ENCODE data around the gene ESPN. TPM values are rescaled to one million over a fixed set of nuclear protein-coding genes. Genes with fewer than 3 reads are reported as not detected.
A peak's percentile ranks its signal among the peaks of the same experiment; 100 is the strongest.

ESPN gene
- total RNA-seq, 4 donors from 2014 or later, result 40.2 to 368 (median 157) TPM

GRCh38 chr1:6412896-6413295 is 11.7 kb upstream of the ESPN start:
- in situ Hi-C loops (cut with MboI; ENCODE audit: low pct_ligation_motif_present in 1 of 4, low pct_unique_long_range_greater_than_20kb in 1 of 4, low sequenced_read_pairs in 3 of 4), result loop anchor here in 1 of 4 donors (5.0 to 25.0 kb wide), 2 partner anchors 66 to 176 kb away; partner anchors contain the start of genes HES3 and ICMT
- no peak for TF ChIP-seq POLR2AphosphoS5 (IDR thresholded peaks at IDR 0.05)
- no peak for TF ChIP-seq POLR2A (IDR thresholded peaks at IDR 0.05)
- TF ChIP-seq CTCF (IDR thresholded peaks at IDR 0.05), result no peak
- no peak for TF ChIP-seq EP300 (IDR thresholded peaks at IDR 0.05; ENCODE audit: low read depth)

GRCh38 chr1:6414443-6414844 is 10.1 kb upstream of the ESPN start:
- intact Hi-C loops (cut with DNase I; ENCODE audit: low total_unique reads), result no loop called here
- Histone ChIP-seq H3K4me3 (no peak overlapping the region), H3K4me1 (peaks cover 10 to 49% (median 36%) of the 10 kb centered on the region in 4 donors), H3K27me3 (peaks cover 57% of the 10 kb centered on the region), H3K36me3 (no peaks in the 10 kb centered on the region), H3K27ac (peak overlapping the region; percentile 45 to 73 (median 55)), H3K9me3 (no peaks in the 10 kb centered on the region)
- DNase-seq, result peak; percentile 56
- in situ Hi-C loops (cut with MboI; ENCODE audit: low pct_ligation_motif_present in 1 of 4, low pct_unique_long_range_greater_than_20kb in 1 of 4, low sequenced_read_pairs in 3 of 4), result loop anchor here in 1 of 4 donors (5.0 to 25.0 kb wide), 2 partner anchors 67 to 177 kb away; partner anchors contain the start of genes HES3 and ICMT
- WGBS, 2 donors (ENCODE audit: low coverage in 1 of 2), result 7% methylated on average over 15 of the region's 15 CpGs; no CpG with 5 or more reads in 1 of the 2 donors
- TF ChIP-seq CTCF (IDR thresholded peaks at IDR 0.05), result peak in 4 of 5 experiments; percentile 13 to 30 (median 30)
- TF ChIP-seq POLR2AphosphoS5 (IDR thresholded peaks at IDR 0.05), result no peak

More at GRCh38 chr1:6412896-6413295, 11.7 kb upstream of the ESPN start:
- 46% methylated on average over 6 of the region's 6 CpGs; no CpG with 5 or more reads in 1 of the 2 donors for WGBS, 2 donors (ENCODE audit: low coverage in 1 of 2)
- DNase-seq, result peak; percentile 30
- no peaks in the 10 kb centered on the region for H3K36me3 ChIP-seq
- peak overlapping the region in 1 of 4 donors; percentile 44 for H3K27ac ChIP-seq
- H3K9me3 ChIP-seq, result no peaks in the 10 kb centered on the region
- H3K4me1 ChIP-seq, result peaks cover 6 to 34% (median 21%) of the 10 kb centered on the region in 4 donors
- no peak overlapping the region for H3K4me3 ChIP-seq
- intact Hi-C loops (cut with DNase I; ENCODE audit: low total_unique reads), result no loop called here
- peaks cover 42% of the 10 kb centered on the region for H3K27me3 ChIP-seq

GRCh38 chr1:6414881-6415626 is 9.5 kb upstream of the ESPN start:
- intact Hi-C loops (cut with DNase I; ENCODE audit: low total_unique reads), result loop anchor here (5.0 kb wide), 1 partner anchor 643 kb away; no protein-coding TSS in a partner anchor
- 20 to 37% methylated on average over 4 to 17 of the region's 17 CpGs for WGBS, 2 donors (ENCODE audit: low coverage in 1 of 2)
- Histone ChIP-seq H3K36me3 (no peaks in the 10 kb centered on the region), H3K27ac (peak overlapping the region; percentile 45 to 73 (median 55)), H3K4me3 (no peak overlapping the region), H3K4me1 (peaks cover 10 to 55% (median 42%) of the 10 kb centered on the region in 4 donors), H3K27me3 (peaks cover 63% of the 10 kb centered on the region), H3K9me3 (no peaks in the 10 kb centered on the region)
- in situ Hi-C loops (cut with MboI; ENCODE audit: low pct_ligation_motif_present in 1 of 4, low pct_unique_long_range_greater_than_20kb in 1 of 4, low sequenced_read_pairs in 3 of 4), result loop anchor here in 1 of 4 donors (5.0 to 25.0 kb wide), 2 partner anchors 68 to 178 kb away; partner anchors contain the start of genes HES3 and ICMT
- DNase-seq, result peak; percentile 55
- TF ChIP-seq POLR2AphosphoS5 (IDR thresholded peaks at IDR 0.05) (peak in 1 of 3 donors; percentile 34), EP300 (IDR thresholded peaks at IDR 0.05; ENCODE audit: low read depth) (no peak), POLR2A (IDR thresholded peaks at IDR 0.05) (no peak), CTCF (IDR thresholded peaks at IDR 0.05) (no peak)

GRCh38 chr1:6416295-6416656 is 8.3 kb upstream of the ESPN start:
- Histone ChIP-seq H3K27ac (no peak overlapping the region), H3K4me1 (peaks cover 15 to 66% (median 53%) of the 10 kb centered on the region in 4 donors), H3K36me3 (no peaks in the 10 kb centered on the region), H3K27me3 (peaks cover 76% of the 10 kb centered on the region), H3K9me3 (no peaks in the 10 kb centered on the region), H3K4me3 (no peak overlapping the region)
- intact Hi-C loops (cut with DNase I; ENCODE audit: low total_unique reads), result loop anchor here (5.0 kb wide), 1 partner anchor 644 kb away; no protein-coding TSS in a partner anchor
- in situ Hi-C loops (cut with MboI; ENCODE audit: low pct_ligation_motif_present in 1 of 4, low pct_unique_long_range_greater_than_20kb in 1 of 4, low sequenced_read_pairs in 3 of 4), result loop anchor here in 1 of 4 donors (25.0 kb wide), 1 partner anchor 179 kb away; the partner anchor contains the start of genes HES3 and ICMT
- DNase-seq, result no peak
- TF ChIP-seq POLR2AphosphoS5 (IDR thresholded peaks at IDR 0.05) (no peak), POLR2A (IDR thresholded peaks at IDR 0.05) (no peak), CTCF (IDR thresholded peaks at IDR 0.05) (no peak), EP300 (IDR thresholded peaks at IDR 0.05; ENCODE audit: low read depth) (no peak)
- 84% methylated on average over 8 of the region's 8 CpGs; no CpG with 5 or more reads in 1 of the 2 donors for WGBS, 2 donors (ENCODE audit: low coverage in 1 of 2)

Measured in transverse colon (tissue), 4 donors.